C1 segment of cervical spinal cord (tissue), 14 donors: ENCODE data around the gene MYO6.
A peak's percentile ranks its signal among the peaks of the same experiment; 100 is the strongest.

Experiments
- DNase-seq, 14 donors: peaks; one replicate each; lab custom pipeline; 2025; lab: John Stamatoyannopoulos, UW

MYO6 gene

GRCh38 chr6:75827163-75827562 is 78.1 kb downstream of the MYO6 start:
- no peak for DNase-seq

DNA sequence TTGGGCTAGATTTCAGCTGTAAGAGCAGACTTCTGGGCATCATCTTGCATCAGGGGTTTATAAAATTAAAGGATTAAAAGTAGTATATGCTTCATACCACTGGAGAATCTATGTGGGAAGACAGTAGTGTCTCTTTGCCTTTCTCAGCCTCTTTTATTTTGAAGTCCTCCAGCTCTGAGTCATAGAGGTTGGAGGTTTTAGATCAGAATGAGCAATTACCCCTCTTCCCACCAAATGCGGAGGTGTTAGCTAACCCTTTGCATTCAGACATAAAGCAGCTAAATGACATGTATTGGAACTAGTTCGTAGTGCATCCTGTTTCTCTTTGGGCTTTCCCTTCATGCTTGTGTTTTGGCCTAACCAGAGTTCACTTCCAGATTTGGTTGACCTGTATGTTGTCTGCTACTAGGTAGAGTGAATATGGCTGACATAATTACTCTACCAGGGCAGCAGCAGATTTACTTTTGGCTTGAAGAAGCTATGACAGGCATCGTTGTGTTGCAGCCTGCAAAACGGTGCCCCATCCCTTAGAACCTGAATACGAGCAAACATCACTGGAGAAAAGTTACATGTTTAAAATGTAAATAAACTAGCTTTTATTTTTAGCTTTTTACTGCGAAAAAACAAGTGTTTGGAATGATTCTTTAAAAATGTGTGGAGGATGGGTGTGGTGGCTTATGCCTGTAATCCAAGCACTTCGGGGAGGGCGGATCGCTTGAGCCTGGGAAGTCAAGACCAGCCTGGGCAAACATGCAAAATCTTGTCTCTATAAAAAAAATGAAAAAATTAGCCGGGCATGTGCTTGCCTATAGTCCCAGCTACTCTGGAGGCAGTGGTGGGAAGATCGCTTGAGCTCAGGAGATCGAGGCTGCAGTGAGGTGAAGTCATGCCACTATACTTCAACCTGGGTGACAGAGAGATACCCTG is 82.2 kb downstream of the MYO6 start:
- no peak for DNase-seq

GRCh38 chr6:75834447-75834846 is 85.4 kb downstream of the MYO6 start:
- DNase-seq, result no peak

- no peak for DNase-seq
Observed at GRCh38 chr6:75842191-75842590, 93.2 kb downstream of the MYO6 start.

DNA sequence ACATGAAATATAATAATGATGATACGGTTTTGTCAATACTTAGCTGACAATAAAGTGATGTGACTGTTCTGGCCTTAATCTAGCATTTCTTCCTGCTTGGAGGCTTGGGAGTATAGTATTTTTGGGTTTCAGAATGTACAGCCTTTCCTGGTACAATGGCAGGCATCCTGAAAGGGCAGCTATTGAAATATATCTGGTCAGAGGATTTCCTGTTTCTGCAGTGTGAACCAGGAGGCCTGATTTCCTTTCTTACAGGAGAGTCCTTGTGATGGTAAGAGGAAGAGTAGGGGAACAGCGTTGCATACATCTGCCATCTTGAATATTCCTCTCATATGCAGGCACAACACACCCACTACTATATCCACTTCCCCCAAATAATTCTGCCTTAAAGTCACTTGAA is 93.7 kb downstream of the MYO6 start:
- no peak for DNase-seq

DNA sequence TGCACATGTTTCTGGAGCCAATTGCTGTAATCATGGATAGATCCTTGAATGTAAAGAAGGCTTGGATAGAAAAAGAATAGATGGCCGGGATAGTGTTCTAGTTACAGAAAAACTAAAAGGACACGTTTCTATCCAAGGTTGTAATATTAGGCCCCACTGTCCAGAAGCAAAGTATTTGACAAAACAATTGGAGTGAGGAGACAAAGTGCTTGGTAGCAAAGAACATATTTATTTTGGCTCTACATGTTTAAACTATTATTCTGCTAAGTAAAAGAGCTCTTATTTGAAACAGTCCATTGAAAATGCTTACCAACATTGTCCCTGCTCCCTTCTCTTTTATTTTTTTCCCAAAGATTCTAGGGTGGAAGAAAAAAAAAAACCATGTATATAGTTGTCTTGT is 94.4 kb downstream of the MYO6 start:
- no peak for DNase-seq

DNA sequence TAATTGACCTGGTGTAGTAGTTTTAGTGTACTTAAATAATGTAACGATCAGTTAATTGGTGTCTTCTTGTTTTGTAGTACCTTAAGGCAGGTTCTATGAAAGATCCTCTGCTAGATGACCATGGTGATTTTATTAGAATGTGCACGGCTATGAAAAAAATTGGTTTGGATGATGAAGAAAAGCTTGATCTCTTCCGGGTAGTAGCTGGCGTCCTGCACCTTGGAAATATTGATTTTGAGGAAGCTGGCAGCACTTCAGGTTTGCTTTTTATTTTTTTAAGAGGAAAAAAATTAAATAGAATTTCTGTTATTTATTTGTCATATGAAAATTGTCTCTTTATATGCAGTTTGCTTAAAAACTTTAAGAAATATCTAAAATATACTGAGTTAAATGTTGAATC is 99.2 kb downstream of the MYO6 start:
- DNase-seq, result no peak

DNA sequence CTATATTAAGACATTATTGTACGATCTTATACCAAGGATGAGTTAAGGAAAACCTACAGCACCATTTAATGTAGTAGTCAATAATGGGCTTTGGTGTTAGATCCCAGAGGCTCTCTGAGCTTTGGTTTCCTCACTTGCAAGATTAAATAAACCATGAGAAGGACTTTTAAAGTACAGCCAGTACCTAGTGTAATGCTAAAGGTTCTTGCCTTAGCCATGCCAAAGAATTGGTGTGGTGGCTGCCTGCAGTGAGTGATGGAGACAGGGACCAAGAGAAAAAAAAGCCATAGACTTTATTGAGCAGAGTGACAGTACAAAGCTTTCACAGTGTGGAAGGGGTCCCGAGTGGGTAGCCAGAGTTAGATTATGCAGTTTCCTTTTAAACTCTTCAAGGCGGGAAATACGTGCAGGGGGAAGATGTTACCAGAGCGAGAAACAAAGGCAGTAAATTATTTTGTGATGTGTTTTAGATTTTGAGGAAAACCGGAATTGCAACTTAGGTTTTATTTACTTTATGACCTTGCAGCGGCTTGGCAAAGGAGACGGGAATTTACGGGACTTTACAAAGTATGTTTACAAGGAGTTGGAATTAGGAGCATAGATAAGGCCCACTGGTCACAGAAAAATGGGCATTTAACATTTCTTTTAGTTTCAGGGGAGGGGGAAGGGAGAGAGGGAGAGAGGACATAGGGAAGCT is 100.4 kb downstream of the MYO6 start:
- no peak for DNase-seq

- no peak for DNase-seq
Observed at GRCh38 chr6:75850026-75850833, 101.2 kb downstream of the MYO6 start.

GRCh38 chr6:75852721-75853120 is 103.7 kb downstream of the MYO6 start:
- DNase-seq, result no peak

DNA sequence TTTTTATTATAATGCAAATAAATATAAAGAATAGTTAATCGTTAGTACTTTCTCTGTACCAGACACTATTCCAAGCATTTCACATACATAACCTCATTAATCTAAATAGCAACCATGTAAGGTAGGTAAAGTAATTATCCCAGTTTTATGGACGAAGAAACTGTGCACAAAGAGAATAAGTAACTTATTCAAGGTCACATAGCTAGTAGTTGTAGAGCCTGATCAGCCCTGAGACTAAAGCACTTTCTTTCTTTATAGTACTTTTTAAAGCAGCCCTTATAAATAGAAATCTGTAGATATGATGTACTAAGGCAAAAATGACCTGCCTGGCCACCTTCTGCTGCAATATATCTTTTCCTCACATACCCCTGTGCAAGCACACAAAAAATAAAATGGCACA is 104.8 kb downstream of the MYO6 start:
- no peak for DNase-seq

- DNase-seq, result no peak
Observed at GRCh38 chr6:75855052-75855451, 106.0 kb downstream of the MYO6 start.

- DNase-seq, result no peak
Observed at GRCh38 chr6:75856902-75857301, 107.9 kb downstream of the MYO6 start.

- DNase-seq, result peak in 1 of 14 donors; percentile 37
Observed at GRCh38 chr6:75863001-75863400, 114.0 kb downstream of the MYO6 start.

- no peak for DNase-seq
Observed at GRCh38 chr6:75863784-75864183, 114.7 kb downstream of the MYO6 start.

GRCh38 chr6:75864446-75864845 is 115.4 kb downstream of the MYO6 start:
- DNase-seq, result no peak

GRCh38 chr6:75870389-75870788 is 121.3 kb downstream of the MYO6 start:
- DNase-seq, result no peak

DNA sequence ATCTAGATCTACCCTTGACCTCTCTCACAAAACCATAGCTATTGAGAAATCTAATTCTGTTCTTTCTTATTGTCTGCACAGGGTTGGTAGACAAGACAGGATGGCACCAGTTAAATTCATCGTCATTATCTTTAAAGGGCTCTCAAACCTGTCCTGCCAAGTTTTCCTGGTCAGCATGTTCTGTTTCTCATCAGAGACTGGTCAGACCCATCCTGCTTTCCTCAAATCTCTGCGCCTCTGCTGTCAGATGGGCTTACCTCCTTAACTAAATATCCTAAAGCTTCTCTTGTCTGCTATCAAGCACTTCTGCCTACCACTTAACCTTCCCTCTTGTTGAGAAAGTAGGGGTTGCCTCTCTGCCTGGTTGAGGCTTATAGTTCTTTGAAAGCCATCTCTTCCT is 125.2 kb downstream of the MYO6 start:
- no peak for DNase-seq

DNA sequence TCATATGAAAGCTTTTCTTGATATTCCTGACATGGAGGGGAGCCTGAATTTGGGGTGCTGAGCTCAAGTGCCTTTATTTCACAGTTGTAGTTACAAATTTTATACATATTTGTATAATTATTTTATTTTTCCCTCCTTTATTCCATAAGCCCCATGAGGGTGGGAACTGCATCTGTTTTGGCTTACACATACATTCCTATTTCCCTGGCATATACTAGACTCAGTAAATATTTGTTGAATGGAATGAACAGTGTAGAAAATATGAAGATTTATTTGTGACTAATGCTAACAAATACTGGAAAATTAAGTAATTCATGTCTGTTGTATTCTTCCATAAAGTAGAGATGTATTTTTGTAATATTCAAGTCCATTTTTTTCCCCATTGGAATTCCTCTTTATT is 127.1 kb downstream of the MYO6 start:
- DNase-seq, result no peak

DNA sequence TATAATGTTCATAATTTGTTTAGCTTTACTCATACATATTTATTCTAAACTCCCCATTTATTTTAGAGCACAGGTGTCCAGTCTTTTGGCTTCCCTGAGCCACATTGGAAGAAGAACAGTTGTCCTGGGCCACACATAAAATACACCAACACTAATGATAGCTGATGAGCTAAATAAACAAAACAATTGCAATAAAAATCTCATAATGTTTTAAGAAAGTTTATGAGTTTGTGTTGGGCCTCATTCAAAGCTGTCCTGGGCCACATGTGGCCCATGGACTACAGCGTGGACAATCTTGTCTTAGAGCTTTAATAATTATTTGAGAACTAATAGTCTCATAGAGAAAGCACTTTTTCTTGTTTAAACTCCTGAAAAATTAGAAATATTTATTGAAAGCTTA is 131.3 kb downstream of the MYO6 start:
- no peak for DNase-seq

GRCh38 chr6:75882734-75883133 is 133.7 kb downstream of the MYO6 start:
- DNase-seq, result no peak

DNA sequence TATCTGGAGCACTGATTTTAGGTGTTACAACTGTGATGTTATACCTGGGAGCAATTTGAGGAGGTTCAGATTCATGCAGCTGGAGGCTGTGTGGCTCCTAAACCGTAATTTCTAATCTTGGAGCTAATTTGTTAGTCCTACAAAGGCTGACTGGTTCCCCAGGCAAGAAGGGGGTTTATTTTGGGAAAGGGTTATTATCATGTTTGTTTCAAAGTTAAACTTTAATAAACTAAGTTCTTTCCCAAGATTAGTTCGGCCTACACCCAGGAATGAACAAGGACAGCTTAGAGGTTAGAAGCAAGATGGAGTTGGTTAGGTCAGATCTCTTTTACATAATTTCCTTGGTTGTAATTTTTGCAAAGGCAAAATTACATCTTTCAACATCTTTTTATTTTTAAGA is 135.8 kb downstream of the MYO6 start:
- DNase-seq, result no peak
